Measurements from ENCODE around the gene DNAJC6.

The DNAJC6 gene

GRCh38 chr1:65423884-65424572, 114.7 kb downstream of the DNAJC6 start:
- no peak overlapping the region for H3K4me3 ChIP-seq (ENCODE audit: low read depth, low read length)
- in situ Hi-C loops (cut with HindIII; ENCODE audit: low pct_ligation_motif_present, low sequenced_read_pairs) = no loop called here

GRCh38 chr1:65424573-65424889, 115.2 kb downstream of the DNAJC6 start:
- H3K4me3 ChIP-seq (ENCODE audit: low read depth, low read length) = no peak overlapping the region
- DNase-seq = no peak
- H3K27me3 ChIP-seq (replicated peaks) = no peaks in the 10 kb centered on the region
- H3K36me3 ChIP-seq (replicated peaks) = peaks cover 17% of the 10 kb centered on the region
- peak overlapping the region; percentile 84 for H3K27ac ChIP-seq
- in situ Hi-C loops (cut with HindIII; ENCODE audit: low pct_ligation_motif_present, low sequenced_read_pairs) = no loop called here
- no peak for TF ChIP-seq CTCF (IDR thresholded peaks at IDR 0.05; ENCODE audit: low read depth, low read length, missing control alignments)

More at GRCh38 chr1:65423884-65424572, 114.7 kb downstream of the DNAJC6 start:
- TF ChIP-seq CTCF (IDR thresholded peaks at IDR 0.05; ENCODE audit: low read depth, low read length, missing control alignments) = no peak
- DNase-seq = peak; percentile 86
- Histone ChIP-seq H3K36me3 (replicated peaks) (peaks cover 17% of the 10 kb centered on the region), H3K27ac (peak overlapping the region; percentile 84), H3K27me3 (replicated peaks) (no peaks in the 10 kb centered on the region)

- H3K27ac ChIP-seq = peak overlapping the region; percentile 84
- DNase-seq = no peak
- H3K27me3 ChIP-seq (replicated peaks) = no peaks in the 10 kb centered on the region
- H3K36me3 ChIP-seq (replicated peaks) = peaks cover 17% of the 10 kb centered on the region
- in situ Hi-C loops (cut with HindIII; ENCODE audit: low pct_ligation_motif_present, low sequenced_read_pairs) = no loop called here
- H3K4me3 ChIP-seq (ENCODE audit: low read depth, low read length) = no peak overlapping the region
- TF ChIP-seq CTCF (IDR thresholded peaks at IDR 0.05; ENCODE audit: low read depth, low read length, missing control alignments) = no peak
Observed at GRCh38 chr1:65425006-65425405, 115.7 kb downstream of the DNAJC6 start.

DNA sequence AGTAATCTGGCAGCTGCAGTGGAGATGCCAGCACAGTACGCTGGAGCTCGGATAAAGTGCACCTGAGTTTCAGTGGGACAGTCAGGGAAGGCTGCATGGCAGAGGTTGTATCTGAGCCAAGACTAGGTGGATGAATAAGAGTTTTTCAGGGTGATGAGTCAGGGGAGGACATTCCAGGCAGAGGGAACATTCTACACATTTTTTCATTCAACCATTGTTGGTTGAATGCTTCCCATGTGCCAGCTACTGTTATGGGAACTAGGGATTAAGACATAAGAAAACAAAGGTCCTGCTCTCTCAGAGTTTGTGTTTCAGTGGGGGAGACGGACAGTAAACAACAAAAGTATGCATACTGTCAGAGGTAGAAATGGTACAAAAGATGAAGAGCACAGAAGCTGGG, 116.4 kb downstream of the DNAJC6 start:
- in situ Hi-C loops (cut with HindIII; ENCODE audit: low pct_ligation_motif_present, low sequenced_read_pairs) = no loop called here
- DNase-seq = peak; percentile 78
- Histone ChIP-seq H3K4me3 (ENCODE audit: low read depth, low read length) (no peak overlapping the region), H3K27ac (peak overlapping the region; percentile 84), H3K27me3 (replicated peaks) (no peaks in the 10 kb centered on the region), H3K36me3 (replicated peaks) (peaks cover 24% of the 10 kb centered on the region)
- TF ChIP-seq CTCF (IDR thresholded peaks at IDR 0.05; ENCODE audit: low read depth, low read length, missing control alignments) = no peak

GRCh38 chr1:65429078-65429477, 119.7 kb downstream of the DNAJC6 start:
- in situ Hi-C loops (cut with HindIII; ENCODE audit: low pct_ligation_motif_present, low sequenced_read_pairs) = no loop called here
- TF ChIP-seq CTCF (IDR thresholded peaks at IDR 0.05; ENCODE audit: low read depth, low read length, missing control alignments) = no peak
- no peak overlapping the region for H3K4me3 ChIP-seq (ENCODE audit: low read depth, low read length)
- peak overlapping the region; percentile 92 for H3K27ac ChIP-seq
- H3K27me3 ChIP-seq (replicated peaks) = no peaks in the 10 kb centered on the region
- peaks cover 29% of the 10 kb centered on the region for H3K36me3 ChIP-seq (replicated peaks)
- DNase-seq = no peak

GRCh38 chr1:65429806-65430205, 120.5 kb downstream of the DNAJC6 start:
- Histone ChIP-seq H3K4me3 (ENCODE audit: low read depth, low read length) (no peak overlapping the region), H3K36me3 (replicated peaks) (peaks cover 34% of the 10 kb centered on the region), H3K27me3 (replicated peaks) (no peaks in the 10 kb centered on the region), H3K27ac (peak overlapping the region; percentile 92)
- peak; percentile 87 for DNase-seq
- in situ Hi-C loops (cut with HindIII; ENCODE audit: low pct_ligation_motif_present, low sequenced_read_pairs) = no loop called here
- TF ChIP-seq CTCF (IDR thresholded peaks at IDR 0.05; ENCODE audit: low read depth, low read length, missing control alignments) = no peak
